ENCODE results near the gene VARS2.

Gene VARS2

GRCh38 chr6:30894381-30894780, 19.7 kb upstream of the VARS2 start:
- no peak overlapping the region for H3K4me3 ChIP-seq
- no peak for DNase-seq (ENCODE audit: low spot score)
- no peak overlapping the region for H3K27ac ChIP-seq
- TF ChIP-seq, protein P1, sequence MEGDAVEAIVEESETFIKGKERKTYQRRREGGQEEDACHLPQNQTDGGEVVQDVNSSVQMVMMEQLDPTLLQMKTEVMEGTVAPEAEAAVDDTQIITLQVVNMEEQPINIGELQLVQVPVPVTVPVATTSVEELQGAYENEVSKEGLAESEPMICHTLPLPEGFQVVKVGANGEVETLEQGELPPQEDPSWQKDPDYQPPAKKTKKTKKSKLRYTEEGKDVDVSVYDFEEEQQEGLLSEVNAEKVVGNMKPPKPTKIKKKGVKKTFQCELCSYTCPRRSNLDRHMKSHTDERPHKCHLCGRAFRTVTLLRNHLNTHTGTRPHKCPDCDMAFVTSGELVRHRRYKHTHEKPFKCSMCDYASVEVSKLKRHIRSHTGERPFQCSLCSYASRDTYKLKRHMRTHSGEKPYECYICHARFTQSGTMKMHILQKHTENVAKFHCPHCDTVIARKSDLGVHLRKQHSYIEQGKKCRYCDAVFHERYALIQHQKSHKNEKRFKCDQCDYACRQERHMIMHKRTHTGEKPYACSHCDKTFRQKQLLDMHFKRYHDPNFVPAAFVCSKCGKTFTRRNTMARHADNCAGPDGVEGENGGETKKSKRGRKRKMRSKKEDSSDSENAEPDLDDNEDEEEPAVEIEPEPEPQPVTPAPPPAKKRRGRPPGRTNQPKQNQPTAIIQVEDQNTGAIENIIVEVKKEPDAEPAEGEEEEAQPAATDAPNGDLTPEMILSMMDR (IDR thresholded peaks at IDR 0.05) = no peak

GRCh38 chr6:30894935-30895334, 19.1 kb upstream of the VARS2 start:
- TF ChIP-seq, protein P1 (IDR thresholded peaks at IDR 0.05) = no peak
- Histone ChIP-seq H3K27ac (no peak overlapping the region), H3K4me3 (no peak overlapping the region)
- DNase-seq (ENCODE audit: low spot score) = no peak

DNA sequence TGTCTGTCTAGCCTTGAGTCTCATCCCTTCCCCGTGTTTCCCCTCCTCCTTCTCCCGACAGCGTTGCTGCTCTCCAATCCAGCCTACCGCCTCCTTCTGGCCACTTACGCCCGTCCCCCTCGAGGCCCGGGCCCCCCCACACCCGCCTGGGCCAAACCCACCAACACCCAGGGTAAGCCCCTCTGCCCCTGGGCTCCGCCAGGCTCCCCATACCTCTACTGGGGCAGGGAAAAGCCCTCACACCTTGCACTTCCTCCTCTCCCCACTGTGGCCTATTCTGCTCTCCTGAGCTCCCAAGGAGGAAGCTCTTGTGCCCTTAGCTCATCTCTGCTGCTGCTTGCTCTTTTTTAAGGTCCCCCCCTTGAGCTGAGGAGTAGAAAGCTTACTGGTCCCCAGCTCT, 18.7 kb upstream of the VARS2 start:
- no peak overlapping the region for H3K4me3 ChIP-seq
- TF ChIP-seq, protein P1 (IDR thresholded peaks at IDR 0.05) = no peak
- H3K27ac ChIP-seq = no peak overlapping the region
- no peak for DNase-seq (ENCODE audit: low spot score)

- TF ChIP-seq, protein P1 (IDR thresholded peaks at IDR 0.05) = no peak
- Histone ChIP-seq H3K27ac (no peak overlapping the region), H3K4me3 (no peak overlapping the region)
- DNase-seq (ENCODE audit: low spot score) = no peak
Measured at GRCh38 chr6:30896541-30896940, 17.5 kb upstream of the VARS2 start.

GRCh38 chr6:30897882-30898281, 16.2 kb upstream of the VARS2 start:
- no peak overlapping the region for H3K4me3 ChIP-seq
- TF ChIP-seq, protein P1 (IDR thresholded peaks at IDR 0.05) = no peak
- DNase-seq (ENCODE audit: low spot score) = no peak
- no peak overlapping the region for H3K27ac ChIP-seq

- DNase-seq (ENCODE audit: low spot score) = no peak
- TF ChIP-seq, protein P1 (IDR thresholded peaks at IDR 0.05) = no peak
- no peak overlapping the region for H3K27ac ChIP-seq
- H3K4me3 ChIP-seq = no peak overlapping the region
Measured at GRCh38 chr6:30898750-30899360, 15.2 kb upstream of the VARS2 start.

GRCh38 chr6:30900863-30901417, 13.1 kb upstream of the VARS2 start:
- DNase-seq (ENCODE audit: low spot score) = no peak
- Histone ChIP-seq H3K4me3 (no peak overlapping the region), H3K27ac (no peak overlapping the region)
- TF ChIP-seq, protein P1 (IDR thresholded peaks at IDR 0.05) = no peak
